ENCODE data around the gene MTMR8.

DNA sequence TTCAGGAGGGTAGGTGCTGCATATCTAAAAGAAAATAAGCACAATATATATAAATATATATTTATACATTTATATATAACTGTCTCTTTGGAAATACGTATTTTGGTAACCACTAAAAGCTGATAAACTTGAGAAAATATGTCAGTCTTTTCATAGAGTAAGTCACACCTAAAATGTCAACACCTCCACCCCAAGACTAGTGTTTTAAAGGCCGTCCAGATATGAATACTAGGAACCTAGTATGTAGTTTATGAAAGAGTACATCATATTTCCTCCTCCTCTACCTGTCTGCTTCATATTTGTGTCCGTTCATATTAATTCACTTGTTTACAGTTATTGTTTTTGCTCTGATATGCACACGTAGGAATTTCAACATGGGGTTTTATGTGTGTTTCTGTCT is 45.2 kb downstream of the MTMR8 start:
- TF ChIP-seq, protein P1, sequence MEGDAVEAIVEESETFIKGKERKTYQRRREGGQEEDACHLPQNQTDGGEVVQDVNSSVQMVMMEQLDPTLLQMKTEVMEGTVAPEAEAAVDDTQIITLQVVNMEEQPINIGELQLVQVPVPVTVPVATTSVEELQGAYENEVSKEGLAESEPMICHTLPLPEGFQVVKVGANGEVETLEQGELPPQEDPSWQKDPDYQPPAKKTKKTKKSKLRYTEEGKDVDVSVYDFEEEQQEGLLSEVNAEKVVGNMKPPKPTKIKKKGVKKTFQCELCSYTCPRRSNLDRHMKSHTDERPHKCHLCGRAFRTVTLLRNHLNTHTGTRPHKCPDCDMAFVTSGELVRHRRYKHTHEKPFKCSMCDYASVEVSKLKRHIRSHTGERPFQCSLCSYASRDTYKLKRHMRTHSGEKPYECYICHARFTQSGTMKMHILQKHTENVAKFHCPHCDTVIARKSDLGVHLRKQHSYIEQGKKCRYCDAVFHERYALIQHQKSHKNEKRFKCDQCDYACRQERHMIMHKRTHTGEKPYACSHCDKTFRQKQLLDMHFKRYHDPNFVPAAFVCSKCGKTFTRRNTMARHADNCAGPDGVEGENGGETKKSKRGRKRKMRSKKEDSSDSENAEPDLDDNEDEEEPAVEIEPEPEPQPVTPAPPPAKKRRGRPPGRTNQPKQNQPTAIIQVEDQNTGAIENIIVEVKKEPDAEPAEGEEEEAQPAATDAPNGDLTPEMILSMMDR (conservative IDR thresholded peaks at IDR 0.05 in 1 of 2, IDR thresholded peaks at IDR 0.05 in 1 of 2; ENCODE audit: low read depth in 1 of 2, low read length in 2 of 2): no peak
- TF ChIP-seq EZH2 (IDR thresholded peaks at IDR 0.05; ENCODE audit: low read length, missing control alignments): no peak
